Fibroblast of skin of left quadriceps (primary cell): ENCODE measurements around the gene RABGAP1L.
"Not testable (repeated sequence)": the region's sequence is repeated elsewhere in the genome, so short reads cannot be mapped to it uniquely, and the experiment has no call there.

Source experiments
- DNase-seq, 2 experiments: peaks; one replicate each; pipeline ENCODE4 v3.0.0-alpha.2; 2013; ENCODE audit warnings: low read depth in 2 of 2

RABGAP1L gene

GRCh38 chr1:174800216-174800851, 641.0 kb downstream of the RABGAP1L start:
- DNase-seq: no peak

GRCh38 chr1:174800876-174801275, 641.6 kb downstream of the RABGAP1L start:
- no peak for DNase-seq

- DNase-seq: no peak
These were observed 650.5 kb downstream of the RABGAP1L start for GRCh38 chr1:174809755-174810280.

- DNase-seq: no peak
These were observed 652.7 kb downstream of the RABGAP1L start for GRCh38 chr1:174812016-174812415.

GRCh38 chr1:174812656-174813055, 653.3 kb downstream of the RABGAP1L start:
- no peak for DNase-seq

GRCh38 chr1:174815036-174815435, 655.7 kb downstream of the RABGAP1L start:
- no peak for DNase-seq

- no peak for DNase-seq
These were observed 656.2 kb downstream of the RABGAP1L start for GRCh38 chr1:174815474-174815908.

- DNase-seq: not testable (repeated sequence)
These were observed 657.3 kb downstream of the RABGAP1L start for GRCh38 chr1:174816621-174817020.

- no peak for DNase-seq
These were observed 658.8 kb downstream of the RABGAP1L start for GRCh38 chr1:174818014-174818616.

- DNase-seq: no peak
These were observed 659.6 kb downstream of the RABGAP1L start for GRCh38 chr1:174818951-174819350.

GRCh38 chr1:174819596-174819995, 660.3 kb downstream of the RABGAP1L start:
- no peak for DNase-seq

- no peak for DNase-seq
These were observed 665.8 kb downstream of the RABGAP1L start for GRCh38 chr1:174825127-174825526.

- no peak for DNase-seq
These were observed 666.5 kb downstream of the RABGAP1L start for GRCh38 chr1:174825806-174826205.

GRCh38 chr1:174828264-174828663, 668.9 kb downstream of the RABGAP1L start:
- no peak for DNase-seq

GRCh38 chr1:174829990-174830389, 670.7 kb downstream of the RABGAP1L start:
- no peak for DNase-seq

GRCh38 chr1:174836543-174836942, 677.2 kb downstream of the RABGAP1L start:
- DNase-seq: no peak

GRCh38 chr1:174837386-174837785, 678.1 kb downstream of the RABGAP1L start:
- no peak for DNase-seq

GRCh38 chr1:174839211-174839610, 679.9 kb downstream of the RABGAP1L start:
- DNase-seq: no peak

- DNase-seq: no peak
These were observed 682.4 kb downstream of the RABGAP1L start for GRCh38 chr1:174841747-174842146.

- DNase-seq: not testable (repeated sequence)
These were observed 689.6 kb downstream of the RABGAP1L start for GRCh38 chr1:174848593-174849560.

GRCh38 chr1:174850726-174851125, 691.4 kb downstream of the RABGAP1L start:
- DNase-seq: no peak

GRCh38 chr1:174858301-174858700, 699.0 kb downstream of the RABGAP1L start:
- no peak for DNase-seq
